T-helper 1 cell treated with Interleukin-12 subunit alpha and Interleukin-12 subunit beta and Interleukin-4 antibody, amounts not matched to agents 30 ng/mL and 1 ng/mL, for 36 hours (primary cell): Measurements from ENCODE around the gene MSANTD2. TPM values are rescaled to one million over a fixed set of nuclear protein-coding genes. Genes with fewer than 3 reads are reported as not detected.
"Not testable (repeated sequence)": the region's sequence is repeated elsewhere in the genome, so short reads cannot be mapped to it uniquely, and the experiment has no call there.

Source experiments
- intact Hi-C: fragments of 100-400 bp; cut with micrococcal nuclease; formaldehyde crosslinking; loops from one replicate; pipeline ENCODE4 v1.15.1; 2024
- total RNA-seq: library from RNA; stranded (reverse); gene quantifications from 2 replicates; pipeline ENCODE4 v1.2.3, GENCODE V29; 2022

MSANTD2 gene
- total RNA-seq, 1 donor from 2014 or later: 12.7 TPM

DNA sequence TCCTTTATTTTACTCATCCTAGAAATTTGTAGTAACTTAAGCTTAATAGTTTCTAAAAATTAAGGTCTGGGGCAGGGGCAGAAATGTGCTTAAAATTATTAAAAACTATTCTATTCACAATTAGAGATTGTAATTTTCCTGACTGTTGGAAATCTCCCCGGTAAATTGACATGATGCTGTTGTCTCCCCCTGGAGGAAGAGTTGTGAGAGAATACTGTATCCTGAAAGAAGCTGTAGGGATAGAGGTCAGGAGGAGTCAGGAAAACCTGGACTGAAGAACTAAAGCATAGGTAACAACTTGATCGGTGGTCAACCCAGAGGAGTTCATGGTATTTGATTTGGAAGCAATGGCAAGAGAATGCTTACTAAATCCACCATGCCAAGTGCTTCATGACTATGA is 21.9 kb downstream of the MSANTD2 start:
- intact Hi-C loops: no loop called here

- intact Hi-C loops: no loop called here
Measured at GRCh38 chr11:124776865-124777645, 23.2 kb downstream of the MSANTD2 start.

GRCh38 chr11:124770959-124771358 is 29.2 kb downstream of the MSANTD2 start:
- intact Hi-C loops: not testable (repeated sequence)

GRCh38 chr11:124769806-124770774 is 30.1 kb downstream of the MSANTD2 start:
- intact Hi-C loops: no loop called here

DNA sequence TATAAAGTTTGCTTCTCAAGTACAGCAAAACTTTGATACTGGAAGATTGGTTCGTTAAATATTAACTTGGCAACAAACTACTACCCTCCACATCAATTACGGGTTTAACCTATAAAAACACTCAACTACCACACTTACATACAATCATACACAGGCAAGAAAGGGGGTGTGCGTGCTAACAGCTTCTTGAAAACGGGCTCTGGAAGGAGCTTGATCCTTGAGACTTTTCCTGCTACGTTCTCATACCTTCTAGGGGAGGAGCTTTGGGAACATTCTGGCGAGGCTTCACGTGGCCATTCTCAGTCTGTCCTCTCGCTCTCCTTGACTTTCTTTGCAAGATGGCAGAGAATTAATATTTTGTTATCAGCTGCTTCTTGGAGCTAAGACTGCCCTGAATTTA is 31.3 kb downstream of the MSANTD2 start:
- intact Hi-C loops: no loop called here

DNA sequence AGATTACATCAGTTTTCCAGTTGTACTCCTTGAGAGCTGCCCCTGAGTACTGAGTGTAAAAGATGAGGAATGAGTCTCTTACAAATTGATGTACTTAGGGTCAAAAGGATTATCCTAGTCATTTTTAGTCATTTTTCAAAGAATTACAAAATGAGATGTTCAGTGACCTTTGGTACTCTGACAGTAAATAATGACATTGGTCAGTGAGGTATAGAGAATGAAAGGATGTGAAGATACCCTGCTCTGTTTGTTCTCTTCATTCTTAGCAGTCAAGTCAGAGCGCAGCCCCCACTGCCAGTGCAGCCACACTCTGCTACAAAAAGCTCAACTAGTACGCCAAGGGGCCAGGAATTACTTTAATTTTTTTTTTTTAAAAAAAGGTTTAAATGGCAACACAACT is 34.0 kb downstream of the MSANTD2 start:
- intact Hi-C loops: no loop called here

- intact Hi-C loops: loop anchor here (1.0 to 5.0 kb wide), 12 partner anchors 17 to 348 kb away; partner anchors contain the start of genes CCDC15, MSANTD2, SIAE and SPA17
Measured at GRCh38 chr11:124763156-124763947, 36.9 kb downstream of the MSANTD2 start.

DNA sequence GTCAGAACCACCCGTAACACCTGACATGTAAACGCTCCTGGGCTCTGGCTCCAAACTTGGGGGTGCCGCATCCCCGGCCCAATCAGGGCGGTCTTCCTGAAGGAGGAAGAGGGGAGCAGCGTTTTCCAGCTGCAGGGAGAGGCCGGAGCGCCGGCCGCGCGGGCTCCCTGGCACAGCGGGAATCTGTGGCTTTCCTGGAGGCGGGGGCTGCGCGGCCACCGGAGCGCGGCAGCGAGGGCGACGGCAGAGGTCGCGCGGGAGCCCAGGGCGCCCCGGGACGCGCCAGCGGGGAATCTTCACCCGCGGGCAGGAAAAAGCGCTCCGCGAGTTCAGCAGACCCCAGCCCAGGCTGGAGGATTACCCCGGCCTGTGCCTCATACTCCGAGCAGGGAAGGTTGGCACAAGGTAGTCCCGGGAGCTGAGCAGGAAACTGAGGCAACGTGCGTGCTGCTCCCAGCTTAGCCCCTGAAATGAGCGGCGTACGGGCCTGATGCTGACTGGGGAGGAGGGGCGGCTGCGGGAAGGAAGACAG is 37.5 kb downstream of the MSANTD2 start:
- intact Hi-C loops: loop anchor here (1.0 to 5.0 kb wide), 12 partner anchors 16 to 349 kb away; partner anchors contain the start of genes CCDC15, MSANTD2, SIAE and SPA17

GRCh38 chr11:124762105-124762623 is 38.0 kb downstream of the MSANTD2 start, which contains the start of gene ESAM:
TSS of gene ESAM (minus strand) at chr11:124762290. CDS start at chr11:124762154, 136 bp downstream.
- intact Hi-C loops: loop anchor here (2.0 to 5.0 kb wide), 3 partner anchors 115 to 190 kb away; partner anchors contain the start of genes CCDC15 and TBRG1

DNA sequence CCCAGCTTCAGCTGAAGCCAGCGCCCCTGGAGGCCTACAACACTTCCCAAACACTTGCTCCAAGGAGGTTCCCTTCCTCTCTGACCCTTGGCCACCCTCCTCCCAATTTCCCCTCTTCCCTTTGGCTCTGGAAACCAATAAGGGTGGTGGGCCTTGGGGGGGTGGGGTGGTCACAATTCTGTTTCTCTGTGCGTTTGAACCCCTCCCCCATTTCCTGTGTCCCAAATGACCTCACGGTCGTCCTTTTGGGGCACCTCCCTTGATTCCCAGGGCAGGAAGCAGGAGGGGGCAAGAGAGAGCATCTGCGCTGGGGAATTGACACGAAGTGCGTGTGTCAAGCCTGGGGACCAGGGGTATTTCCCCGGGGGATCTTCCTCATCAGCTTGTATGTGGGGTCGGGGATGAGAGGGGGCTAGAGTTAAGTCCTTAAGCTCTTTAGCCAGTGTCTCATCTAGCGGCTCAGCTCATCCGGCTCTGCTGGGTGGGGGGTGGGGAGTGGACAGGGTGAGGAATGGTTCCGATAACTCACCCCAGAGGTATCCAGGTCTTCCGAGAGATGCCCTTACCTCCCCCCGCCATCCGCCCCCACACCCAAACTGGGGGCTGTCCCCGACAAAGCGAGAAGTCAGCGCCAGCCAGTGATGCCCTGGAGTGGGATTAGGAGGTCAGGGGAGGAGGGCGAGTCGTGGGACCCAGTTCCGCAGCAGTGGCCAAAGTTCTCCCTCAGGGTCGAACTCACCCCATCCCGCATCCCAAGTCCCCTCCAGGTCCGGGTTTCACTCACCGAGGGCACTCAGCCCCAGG is 38.7 kb downstream of the MSANTD2 start:
- intact Hi-C loops: loop anchor here (2.0 to 5.0 kb wide), 3 partner anchors 115 to 191 kb away; partner anchors contain the start of genes CCDC15 and TBRG1

DNA sequence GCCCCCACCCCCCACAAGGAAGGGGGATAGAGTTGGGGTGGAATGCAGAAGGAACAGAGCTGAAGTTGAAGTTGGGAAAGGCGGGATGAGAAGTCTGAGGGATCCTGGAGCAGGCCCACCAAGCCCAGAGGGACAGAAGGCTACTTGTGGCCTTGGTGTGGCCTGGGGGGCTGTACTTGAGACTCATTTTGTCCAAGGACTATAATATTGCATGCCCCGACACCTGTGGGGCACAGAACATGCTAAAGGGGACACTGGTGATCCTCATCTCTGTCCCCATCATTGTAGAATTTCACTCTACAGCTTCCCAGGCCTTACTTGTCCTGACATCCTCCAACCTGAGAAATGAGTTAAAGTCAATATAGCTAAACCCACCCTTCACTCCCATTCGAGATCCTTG is 39.4 kb downstream of the MSANTD2 start:
- intact Hi-C loops: loop anchor here (5.0 kb wide), 1 partner anchor 191 kb away; the partner anchor contains the start of gene CCDC15

GRCh38 chr11:124760205-124760652 is 40.0 kb downstream of the MSANTD2 start:
- intact Hi-C loops: loop anchor here (5.0 kb wide), 1 partner anchor 192 kb away; the partner anchor contains the start of gene CCDC15

DNA sequence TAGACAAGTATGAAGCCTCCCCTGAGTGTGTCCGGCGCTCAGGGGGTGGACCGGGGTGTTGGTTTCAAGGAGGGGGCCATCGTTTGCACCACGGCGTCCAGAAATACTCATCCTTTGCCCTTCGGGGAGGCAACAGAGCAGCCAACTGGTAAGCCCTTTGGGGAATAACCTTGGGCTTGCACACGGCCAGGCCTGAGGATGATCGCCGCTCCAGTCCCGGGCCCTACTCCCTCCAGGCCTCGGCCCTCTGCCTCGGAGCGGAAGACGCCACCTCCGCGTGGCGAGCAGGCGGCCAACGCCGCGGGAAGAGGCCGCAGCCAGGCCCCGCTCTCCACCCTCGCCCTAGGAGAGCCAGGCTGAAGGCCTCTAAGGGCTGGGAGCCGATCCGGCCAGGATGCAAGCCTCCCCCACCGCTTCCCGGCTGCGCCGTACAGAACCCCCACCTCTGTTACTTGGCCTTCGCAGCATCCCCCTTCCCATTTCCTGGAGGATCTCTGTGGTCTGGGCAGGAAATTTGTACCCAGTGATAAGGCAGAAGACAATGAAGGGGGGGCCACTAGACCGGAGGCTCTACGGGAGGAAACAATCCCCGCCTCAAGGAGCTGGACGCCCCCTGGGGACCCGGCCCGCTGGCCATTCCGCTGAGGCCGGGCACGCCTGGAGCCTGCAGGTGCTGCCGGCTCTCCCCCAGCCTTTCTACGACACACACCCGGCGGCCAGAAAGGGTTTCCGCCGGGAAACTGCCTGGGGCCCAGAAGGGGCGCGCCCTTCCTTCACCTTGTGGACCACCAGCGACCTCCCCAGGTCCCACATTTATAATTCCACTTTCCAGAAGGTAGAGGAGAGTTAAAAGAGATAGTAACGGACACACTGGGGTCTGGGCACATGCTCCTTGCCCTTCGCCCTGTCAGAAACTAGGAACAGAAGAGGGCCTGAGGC is 40.7 kb downstream of the MSANTD2 start:
- intact Hi-C loops: loop anchor here (5.0 kb wide), 1 partner anchor 193 kb away; the partner anchor contains the start of gene CCDC15

DNA sequence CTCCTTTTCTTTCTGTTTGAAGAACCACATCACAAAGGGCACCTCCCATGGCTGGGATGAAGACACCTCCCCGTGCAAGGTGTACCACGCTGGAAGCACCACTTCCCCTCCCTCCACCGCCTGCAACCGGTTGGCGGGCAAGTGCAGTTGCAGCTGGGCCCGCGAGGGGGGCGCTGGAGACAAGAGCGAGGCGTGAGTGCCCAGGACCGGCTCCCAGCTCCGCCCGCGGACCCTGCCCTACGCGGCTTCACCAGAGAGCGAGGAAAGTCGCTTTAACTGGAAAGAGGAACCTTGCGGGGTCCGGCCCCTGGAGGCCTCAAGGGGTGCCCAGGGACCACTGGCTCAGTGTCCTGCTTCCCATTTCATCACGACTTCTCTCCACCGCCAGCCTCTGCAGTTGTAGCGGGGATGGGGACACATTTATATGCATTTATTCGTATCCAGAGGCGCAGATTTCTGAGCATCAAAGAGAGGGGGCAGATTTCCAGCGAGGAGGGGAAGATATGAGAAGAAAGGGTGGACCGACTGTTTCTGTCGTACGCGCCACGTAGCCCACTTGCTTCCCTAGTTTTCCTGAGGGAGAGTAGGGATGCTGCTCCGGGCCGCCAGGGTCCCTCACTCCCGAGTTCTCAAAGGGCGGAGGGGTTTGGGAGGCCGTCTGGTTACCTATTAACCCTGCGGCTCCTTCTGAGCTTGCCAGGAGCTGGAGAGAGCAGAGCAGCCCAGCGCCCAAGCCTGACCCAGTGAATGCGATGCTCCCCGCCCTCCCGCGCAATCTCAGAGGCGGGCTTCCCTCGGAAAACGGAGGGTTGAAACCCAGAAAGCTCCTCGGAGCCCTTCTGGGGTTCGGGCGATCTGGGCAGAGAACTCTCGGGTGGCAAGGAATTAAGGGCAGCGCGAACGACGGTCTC is 41.6 kb downstream of the MSANTD2 start:
- intact Hi-C loops: loop anchor here (1.0 kb wide), 2 partner anchors 12 to 79 kb away; no protein-coding TSS in a partner anchor

DNA sequence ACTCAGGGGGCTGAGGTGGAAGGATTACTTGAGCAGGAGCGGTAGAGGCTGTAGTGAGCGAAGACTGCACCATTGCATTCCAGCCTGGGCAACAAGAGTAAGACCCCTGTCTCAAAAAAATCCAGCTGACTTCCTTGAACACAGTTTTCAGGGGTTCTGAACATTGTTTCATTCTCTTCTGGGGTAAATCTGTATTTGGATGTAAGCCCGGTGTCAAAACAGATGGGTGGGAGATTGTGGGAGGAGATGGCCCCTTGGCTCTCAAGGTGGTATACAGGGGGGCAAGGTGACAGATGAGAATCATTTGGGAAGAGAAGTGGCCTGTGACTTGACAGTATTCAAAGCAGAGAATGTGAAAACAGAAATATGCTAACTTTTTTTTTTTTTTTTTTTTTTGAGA is 42.9 kb downstream of the MSANTD2 start:
- intact Hi-C loops: no loop called here

DNA sequence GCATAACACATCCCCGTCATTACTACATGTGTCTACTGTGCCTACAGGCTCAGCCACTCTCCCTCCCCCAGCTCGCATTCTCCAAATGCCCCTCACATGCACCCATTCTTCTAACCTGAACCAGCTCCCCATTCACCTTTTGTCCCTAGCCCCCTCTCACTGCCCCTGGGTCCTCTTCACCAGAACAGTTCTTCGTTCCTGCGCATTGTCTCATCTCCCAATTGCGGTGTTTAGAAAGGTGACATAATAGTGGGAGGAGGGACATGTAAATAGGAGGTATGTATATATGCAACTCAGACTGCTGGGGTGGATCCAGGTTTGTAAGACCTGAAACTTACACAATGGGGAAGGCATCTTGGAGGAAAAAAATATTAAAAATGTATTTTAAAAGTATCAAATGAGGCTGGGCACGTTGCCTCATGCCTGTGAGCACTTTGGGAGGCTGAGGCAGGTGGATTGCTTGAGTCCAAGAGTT is 43.4 kb downstream of the MSANTD2 start:
- intact Hi-C loops: no loop called here
